Stimulated activated CD4-positive, alpha-beta T cell treated with anti-CD3 and anti-CD28 coated beads, Interleukin-1b, Interleukin-23, amount 100 ng/mL, for 1 hour (primary cell): ENCODE measurements around the gene SETD3.

Experiments
- DNase-seq, 2 donors: peaks; one replicate each; pipeline ENCODE4 v3.0.0-alpha.2; 2020; ENCODE audit warnings: low read depth in 2 of 2

Gene SETD3

DNA sequence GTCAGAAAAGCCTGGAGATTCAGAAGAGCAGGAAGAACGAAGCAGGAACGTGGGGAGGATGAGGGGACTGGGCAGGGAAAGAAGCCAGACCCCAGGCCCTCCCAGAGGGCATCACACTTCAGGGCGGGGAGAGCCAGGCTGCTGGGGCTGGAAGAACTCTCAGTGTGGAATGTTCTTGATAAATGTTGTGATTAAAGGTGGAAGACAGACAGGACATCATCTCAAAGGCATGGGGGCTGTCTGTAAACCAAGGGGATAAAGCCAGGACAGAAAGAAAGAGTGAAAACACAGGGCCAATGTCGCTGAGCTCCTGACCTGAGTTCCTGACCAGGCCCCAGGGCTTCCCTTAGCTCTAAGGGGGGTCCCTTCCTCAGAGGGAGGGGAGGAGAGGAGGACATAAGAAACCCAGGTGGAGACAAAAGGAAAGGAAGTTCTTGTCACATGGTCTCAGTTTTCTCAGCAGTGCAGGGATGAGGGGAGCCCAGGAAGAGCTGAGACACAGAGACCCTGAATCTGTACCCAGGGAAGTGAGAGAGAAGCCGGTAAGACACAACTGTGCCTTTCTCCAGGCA, 56.3 kb downstream of the SETD3 start:
- DNase-seq, result no peak

DNA sequence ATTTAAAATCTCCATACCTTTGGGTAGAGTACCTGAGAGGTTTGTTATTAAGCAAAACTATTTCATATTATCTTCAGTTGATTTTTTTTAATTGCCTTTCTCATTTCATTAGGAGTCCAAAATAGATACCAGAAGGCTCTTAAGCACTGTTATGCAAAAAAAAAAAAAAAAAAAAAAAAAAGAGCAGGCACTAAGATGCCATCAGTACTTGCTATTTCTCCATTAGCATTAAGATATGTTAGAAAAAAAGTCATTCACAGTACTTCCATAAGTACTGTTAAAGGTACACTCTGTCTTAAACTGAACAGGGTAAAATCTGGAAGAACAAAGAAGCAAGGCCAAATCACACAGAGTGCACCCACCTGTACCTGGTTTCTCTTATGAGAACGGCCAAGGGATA, 57.2 kb downstream of the SETD3 start:
- DNase-seq, result no peak

DNA sequence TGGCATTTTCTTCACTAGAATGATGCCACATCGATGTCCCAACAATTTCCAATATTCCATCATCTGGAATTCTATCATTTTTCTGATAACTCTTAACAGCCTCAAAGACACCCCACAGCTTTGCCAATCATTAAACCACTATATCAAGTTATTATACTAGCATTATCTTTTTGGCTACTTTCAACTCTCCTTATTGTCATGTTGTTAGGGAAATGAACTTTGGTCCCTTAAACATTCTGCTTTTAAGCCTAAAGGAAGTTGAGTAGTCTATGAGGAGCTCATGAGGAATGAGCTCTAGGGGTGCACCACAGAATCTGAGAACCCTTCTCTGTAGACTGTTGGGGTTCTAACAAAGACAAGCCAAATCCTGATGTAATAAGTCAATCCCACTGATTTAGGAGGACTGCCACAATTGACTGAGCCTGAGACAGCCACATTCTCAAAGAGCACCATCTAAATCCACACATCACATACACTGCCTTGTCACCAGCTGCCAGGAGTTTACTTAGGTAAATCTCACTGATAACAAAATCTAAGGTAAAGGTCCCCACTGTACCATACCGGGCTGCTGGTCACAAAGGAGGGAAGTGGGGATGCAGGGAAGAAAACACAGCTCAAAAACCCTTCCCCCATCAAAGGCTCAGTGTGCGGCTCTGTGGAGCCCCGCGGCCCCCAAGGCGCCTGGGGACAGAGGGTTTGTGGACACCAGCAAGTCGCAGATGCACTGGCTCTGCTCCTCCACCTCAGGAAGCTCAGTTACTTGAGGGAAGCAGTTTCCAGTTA, 58.2 kb downstream of the SETD3 start:
- DNase-seq, result no peak

DNA sequence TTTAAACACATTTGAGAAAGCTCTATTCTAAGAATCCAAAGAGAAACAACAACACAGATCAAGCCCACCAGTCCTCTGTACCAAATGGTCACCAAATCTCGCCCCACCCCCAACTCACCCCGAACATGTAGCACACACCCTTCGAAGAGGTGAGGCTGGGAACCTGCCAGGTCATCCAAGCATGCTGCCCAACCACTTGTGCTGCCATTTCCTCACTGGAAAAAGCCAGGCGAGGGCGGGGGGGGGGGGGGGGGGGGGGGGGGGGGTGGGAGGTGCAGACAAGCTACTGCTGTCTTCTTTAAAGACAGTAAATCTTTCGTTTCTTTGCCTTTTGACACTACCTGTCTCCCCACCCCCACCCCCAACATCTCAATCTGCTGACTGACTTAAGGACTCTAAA, 59.9 kb downstream of the SETD3 start:
- DNase-seq, result no peak

DNA sequence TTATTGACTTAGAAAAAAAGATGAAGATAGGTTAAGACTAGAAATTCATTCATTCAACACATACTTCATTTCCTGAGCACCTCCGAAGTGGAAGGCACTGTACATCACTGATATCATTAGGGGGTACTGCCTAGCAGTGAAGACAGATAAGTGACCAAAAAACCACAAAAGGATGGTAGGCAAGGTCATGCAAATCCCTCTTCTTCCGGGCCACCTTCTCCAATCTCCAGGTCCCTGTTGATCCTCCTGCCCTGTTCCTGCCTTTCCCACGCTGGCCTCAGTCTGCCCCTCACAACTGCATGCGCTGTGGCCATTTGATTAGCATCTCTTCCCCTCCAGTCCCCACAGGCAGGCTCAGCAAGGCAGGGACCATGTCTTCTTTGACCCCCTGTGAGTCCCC, 60.8 kb downstream of the SETD3 start:
- DNase-seq, result no peak

DNA sequence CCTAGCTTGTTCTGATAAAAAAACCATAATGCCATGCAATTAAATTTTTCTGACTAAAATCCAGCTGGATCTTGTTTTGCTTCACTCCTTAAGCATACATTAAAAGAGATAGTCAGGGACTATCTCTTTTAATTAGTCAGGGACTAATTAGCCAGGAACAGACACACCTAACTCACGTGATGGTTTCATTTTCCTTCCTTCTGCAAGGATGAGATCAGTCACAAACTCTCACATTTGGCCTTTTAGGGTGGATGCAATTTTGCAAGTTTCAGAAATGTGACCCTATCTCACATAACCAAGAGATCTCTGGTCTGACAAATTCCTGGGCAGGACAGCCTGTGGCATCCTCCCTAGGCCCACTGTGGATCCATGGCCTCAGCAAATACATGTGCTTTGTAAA, 62.4 kb downstream of the SETD3 start:
- DNase-seq, result no peak

DNA sequence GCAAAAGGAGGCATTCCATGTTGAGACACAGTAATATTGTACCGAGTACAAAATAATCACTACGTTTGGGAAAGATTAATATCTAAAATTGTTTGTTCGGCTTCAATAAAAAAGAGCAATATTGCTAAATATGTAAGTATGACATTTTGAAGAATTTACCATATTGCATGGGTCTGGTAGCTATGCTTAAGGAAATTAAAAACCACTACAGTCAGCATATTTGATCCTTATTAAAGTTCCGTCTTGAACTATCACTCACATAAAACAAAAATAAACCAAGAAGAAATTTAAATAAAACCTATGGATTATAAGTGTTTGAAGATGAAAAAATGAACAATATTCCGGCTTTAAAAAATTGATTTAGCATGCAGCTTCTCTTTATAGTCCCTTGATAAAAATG, 63.8 kb downstream of the SETD3 start:
- no peak for DNase-seq

DNA sequence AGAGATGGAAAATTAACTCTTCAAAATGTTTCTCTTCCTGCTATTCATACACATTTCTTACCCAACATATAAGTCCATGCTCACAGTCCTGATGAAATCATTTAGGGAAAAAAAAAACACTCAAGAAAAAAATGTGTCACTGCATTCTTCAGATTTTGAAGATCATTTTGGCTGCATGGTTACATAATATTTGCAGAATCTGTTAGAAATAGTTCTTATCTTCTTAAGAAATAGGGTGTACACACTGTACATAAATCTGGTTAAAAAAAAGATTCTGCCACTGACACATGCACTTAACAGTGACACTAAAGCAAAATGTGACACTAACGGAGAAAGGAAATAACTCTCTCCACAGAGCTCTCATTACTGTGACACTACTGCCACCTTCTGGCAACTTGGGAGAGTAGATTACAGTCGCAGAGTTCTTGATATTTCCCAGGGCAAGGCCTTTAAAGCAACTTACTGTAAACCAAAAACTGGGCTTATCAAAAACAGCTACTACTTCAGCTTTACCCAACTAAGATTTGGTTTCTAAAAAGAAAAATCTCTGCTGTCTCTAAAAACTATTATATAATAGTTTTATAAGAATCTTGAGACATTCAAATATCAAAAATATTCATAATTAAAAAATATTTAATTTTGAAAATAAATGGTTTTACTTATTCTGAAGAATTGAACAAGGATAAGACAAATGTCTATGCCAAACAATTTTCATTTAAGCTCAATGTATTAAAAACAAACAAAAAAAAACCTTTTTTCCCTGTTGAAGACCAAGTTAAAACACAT, 65.0 kb downstream of the SETD3 start:
- DNase-seq, result peak; percentile 17 to 34

DNA sequence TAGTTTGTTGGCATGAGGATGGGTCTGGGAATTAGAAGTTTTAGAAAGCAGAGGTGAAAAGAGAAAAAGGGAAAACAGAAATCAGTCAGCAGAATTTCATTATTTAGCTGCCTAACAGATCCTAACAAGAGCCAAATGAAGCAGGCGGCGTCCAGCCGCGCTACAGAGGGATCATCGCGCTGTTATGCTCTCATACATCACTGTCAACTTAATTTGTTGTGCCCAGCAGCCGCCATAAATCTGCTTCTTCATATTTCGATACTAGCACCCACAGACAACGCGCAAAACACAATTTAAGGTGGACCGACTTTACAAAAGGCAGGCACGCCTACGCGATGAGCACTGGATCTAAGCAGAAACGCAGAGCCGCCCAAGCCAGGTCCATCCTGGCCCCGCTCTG, 66.7 kb downstream of the SETD3 start:
- no peak for DNase-seq

DNA sequence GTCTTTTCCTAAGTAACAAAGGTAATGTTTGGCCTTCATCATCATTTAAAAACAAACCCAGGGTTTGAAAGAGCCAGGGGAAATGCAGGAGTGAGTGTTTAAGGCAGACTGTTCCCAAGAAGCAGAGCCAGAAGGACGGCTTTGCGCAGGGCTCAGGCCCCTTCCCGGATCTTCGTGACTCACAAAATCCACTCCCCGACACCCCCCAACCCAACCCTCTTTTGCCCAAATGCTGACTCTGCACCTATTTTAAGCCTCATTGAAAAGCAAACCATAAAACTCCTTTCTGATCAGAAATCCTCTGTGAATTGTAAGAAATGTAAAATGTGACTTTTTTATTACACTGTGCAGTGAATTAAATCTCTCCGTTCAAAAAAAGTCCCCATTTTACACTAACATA, 67.5 kb downstream of the SETD3 start:
- DNase-seq, result no peak

DNA sequence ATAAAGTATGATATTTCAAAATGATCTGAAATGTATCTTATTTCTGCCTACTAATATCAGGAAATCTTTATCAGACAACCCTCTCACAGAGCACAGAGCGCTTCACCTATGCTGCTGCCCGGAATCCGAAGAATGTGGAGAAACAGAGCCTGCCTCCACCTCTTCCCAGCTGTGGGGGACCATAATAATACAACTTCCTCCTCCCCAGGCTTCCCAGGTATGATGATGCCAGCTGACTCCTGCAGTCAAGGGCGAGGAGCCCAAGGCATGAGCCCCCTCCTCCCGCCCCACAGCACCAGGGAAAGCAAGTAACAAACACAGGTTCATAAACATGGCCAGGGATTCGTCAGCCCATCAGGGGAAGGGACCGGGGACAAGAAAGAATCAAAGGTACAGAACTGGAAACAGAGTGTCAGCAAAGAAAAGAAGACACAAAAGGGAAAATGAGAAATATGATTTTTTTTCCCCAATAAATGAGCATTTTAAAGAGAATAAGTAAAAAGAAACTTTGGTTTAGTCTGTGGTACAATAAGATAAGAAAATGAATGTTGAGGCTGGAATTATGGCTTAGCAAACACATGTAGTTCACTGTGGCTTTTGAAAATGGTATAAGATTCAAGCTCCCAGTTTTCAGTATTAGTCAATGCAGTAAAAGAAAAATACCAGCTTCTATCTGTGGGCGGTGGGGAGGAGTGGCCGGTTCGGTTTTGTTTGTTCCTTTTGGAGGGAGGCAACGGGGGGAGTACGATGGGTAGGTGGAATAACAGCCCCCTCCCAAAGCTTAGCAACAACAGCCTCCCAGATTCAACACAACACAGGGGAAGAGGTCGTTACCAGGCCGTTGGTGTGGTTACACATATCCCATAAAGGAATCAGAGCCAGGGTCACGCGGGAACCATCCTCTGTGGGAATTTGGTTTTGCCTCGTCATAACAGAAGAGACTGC, 68.3 kb downstream of the SETD3 start:
- no peak for DNase-seq

DNA sequence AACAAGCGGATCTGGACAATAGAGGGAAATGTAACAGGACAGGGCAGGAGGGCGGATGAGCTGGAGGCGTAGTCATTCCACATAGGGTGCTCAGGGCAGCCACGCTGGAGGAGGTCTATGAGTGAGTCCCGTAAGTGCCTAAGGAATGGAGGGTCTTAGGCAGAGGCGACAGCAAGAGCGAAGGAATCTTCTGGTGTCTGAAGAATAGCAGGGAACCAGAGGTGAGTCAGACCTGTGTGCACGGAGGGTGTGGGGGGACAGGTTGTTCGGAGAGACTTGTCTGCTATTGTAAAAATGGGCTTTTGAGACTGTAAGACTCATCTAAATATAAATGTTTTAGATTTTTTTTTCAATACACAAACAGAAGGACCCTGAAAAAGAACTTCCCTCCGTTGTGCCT, 70.6 kb downstream of the SETD3 start:
- DNase-seq, result no peak

DNA sequence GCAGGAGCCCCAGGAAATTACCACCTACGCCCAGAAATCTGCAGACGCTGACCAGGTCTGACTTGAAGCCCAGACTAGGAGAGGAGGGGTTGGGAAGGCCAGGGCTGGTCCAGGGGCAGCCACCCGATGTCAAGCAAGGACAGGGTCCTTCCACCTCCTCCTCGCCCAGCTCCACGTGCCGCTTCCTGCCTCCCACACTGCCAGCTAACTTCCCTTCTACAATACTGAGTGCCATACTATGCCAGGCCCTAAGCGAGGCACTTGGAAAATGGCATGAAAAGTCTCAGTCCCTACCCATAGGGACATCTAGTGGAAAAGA, 71.7 kb downstream of the SETD3 start:
- no peak for DNase-seq

DNA sequence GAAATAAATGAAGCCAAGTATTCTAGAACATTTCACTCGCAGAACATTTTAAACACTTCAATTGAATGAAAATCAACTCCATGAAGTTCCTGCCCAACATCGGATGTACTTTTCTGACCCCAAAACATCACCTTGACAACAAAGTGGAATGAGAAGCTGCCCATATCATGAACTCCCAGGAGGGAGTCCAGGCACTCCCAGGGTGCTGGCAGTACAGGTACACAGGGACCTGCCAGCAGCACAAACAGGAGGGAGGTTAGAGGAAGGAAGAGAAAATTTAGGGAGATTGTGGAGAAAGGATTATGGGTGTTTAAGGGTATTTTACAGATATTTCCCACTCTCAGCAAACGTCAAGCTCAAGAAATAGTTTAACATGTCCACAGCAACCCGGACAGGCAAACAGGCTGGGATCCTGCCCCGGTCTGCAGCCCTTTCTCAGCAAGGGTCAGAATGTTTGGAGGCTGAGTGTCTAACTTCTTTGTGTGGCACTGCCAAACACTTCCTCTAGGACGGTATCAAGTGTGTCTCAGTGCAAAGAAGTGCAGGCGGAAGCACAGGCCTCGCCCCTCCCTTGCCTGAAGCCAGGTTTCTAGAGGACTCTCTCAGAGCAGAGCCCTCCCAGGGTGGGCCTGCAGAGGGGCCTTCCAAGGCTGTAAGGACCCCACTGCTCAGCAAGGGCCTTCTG, 72.2 kb downstream of the SETD3 start:
- no peak for DNase-seq

DNA sequence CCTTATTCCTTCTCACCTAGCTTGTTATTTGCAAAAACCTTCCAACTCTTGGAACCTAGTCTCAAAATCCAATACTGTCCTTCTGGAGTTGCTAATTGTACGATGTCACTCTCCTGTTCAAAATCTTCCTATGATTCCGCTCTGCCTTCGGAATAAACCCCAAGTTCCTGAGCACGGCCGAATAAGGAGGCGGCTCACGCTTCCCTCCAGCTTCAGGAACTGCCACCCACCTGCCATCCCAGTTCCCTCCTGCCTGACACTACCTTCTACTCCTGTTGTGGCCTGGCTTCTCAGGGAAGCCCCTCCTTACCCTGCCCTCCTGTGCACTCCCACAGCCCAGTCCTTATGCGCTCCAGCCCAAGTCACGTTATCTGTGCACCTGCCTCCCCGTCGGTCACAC, 73.2 kb downstream of the SETD3 start:
- DNase-seq, result no peak

DNA sequence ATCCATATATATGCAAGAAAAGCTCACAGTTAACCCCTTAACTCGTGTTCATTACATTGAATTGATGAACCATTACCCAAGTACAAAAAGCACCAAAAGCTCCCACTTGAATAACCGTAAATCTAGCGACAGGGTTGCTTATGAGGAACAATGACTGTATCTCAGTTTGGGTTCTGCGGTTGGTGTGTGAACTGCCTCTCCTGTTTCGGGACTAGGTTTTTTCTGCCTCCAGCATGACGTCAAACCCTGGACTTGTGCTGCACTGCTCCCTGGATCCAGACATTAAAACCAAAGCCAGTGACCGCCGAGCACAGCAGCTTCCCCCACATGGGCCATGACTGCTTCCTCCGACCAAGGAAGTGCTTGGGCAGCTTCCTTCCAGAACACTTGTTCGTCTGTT, 77.7 kb downstream of the SETD3 start:
- DNase-seq, result no peak

DNA sequence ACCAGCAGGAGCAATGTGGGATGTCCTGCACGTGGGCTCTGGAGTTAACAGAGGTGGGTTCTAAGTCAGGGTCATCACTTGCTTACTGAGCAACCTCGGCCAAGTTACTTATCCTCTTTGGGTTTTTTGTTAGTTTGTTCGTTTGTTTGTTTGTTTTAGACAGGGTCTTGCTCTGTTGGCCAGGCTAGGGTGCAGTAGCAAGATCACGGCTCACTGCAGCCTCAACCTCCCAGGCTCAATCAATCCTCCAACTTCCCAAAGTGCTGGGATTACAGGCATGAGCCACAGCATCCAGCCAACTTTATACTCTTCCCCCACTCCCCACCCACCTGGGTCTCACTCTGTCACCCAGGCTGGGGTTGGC, 78.4 kb downstream of the SETD3 start:
- no peak for DNase-seq

DNA sequence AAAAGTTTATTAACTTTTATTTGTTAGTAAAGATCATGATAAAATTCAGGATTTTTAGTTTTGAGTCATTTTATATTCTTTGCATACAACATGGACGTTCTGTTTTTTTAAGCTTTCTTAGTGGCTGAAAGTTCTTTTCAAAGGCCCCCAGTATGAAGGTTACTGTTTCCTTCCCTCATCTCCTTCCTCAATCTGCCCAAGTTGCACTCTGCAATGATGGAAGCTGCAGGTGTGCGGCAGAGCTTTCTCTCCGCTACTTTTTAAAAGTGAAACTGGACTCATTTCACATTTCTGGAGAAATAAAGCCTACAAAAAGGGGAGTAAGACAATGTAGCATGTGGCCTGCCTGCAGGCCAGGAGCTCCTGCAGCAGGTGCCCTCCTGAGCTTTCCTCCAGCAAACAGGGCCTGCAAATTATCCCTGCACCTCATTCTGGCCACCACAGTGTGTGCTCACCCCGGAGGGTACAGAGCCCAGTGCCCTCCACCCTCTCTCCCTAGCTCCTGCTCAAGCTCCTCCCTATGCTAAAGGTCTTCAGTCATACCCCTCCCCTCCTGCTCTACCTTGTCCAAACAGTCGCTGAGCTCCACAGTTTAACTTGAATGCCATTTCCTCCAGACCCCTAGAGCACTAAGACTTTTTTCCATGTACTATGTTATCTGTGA, 78.9 kb downstream of the SETD3 start:
- no peak for DNase-seq

DNA sequence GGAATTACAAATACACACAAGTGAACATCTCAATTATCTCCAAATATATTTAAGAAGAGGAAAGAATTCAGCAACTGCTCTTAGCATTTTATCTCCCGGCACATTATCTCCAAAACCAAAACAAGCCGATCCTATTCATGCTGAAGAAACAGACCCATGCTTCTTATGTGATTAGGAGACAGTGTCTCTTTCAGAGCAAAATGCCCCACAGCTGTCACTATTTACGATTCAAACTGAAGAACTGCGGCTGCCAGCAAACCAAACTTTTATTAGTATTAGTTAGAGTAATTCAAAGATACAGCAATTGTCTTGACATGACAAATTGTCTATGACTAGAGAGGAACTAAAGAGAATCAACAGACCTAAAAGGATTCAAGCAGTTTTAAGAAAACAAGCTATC, 79.4 kb downstream of the SETD3 start:
- DNase-seq, result no peak

DNA sequence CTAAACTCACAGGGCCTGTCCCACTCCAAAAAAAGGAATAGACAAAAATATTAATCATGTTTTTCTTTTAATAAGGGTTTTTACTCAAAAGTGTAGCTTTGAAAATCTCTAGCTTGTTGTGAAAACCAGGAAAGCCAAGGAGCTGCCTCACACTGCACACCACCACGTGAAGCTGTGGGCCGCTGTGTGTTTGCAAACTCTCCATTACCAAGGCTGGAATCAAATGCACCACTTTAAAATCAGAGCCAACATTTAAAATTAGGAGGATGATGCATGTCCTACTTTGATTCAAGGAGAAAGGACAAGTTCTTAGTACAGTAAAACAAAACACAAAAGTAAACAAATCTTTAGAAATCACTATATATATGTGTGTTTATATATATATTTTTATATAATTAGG, 83.0 kb downstream of the SETD3 start:
- DNase-seq, result no peak

DNA sequence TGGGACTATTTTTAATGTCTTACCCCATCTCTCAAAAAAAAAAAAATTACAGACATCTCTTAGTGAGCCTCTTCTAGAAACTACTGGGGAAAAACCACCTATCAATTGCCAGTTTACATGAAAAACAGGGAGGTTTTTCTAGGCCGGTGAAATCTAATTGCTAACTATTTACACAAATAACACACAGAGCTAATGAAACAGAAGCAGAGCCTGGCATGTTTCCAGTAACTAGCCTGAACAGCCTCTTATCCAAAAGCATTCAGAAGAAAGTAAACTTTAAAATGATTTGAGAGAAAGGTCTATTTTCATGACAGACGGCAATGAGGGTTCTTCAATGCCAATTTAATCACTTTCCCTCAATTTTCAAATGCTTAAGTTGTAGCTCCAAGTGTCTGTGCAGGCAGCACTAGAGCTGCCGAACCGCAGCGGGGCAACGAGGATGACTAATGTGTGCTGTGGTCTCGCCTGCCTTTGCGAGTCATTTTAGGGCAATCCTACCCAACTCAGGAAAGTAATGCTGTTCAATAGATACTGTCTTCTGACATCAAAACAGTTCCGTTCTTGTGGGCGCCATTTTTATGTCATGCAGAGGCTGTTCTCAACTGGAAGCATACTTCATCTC, 84.6 kb downstream of the SETD3 start:
- no peak for DNase-seq
